Ascending aorta (tissue), 2 donors: ENCODE measurements around the gene CTRL. TPM values are rescaled to one million over a fixed set of nuclear protein-coding genes. Genes with fewer than 3 reads are reported as not detected.

Experiments
- DNase-seq, 2 donors: peaks; one replicate each; pipeline ENCODE4 v3.0.0-alpha.2; 2019; ENCODE audit warnings: low spot score in 2 of 2
- H3K27ac ChIP-seq, 2 donors: fragments of 200-600 bp; sonication (generic); one replicate each; pipeline ENCODE4 v1.5.1; 2016 to 2017; ENCODE audit warnings: mild to moderate bottlenecking in 1 of 2
- H3K27me3 ChIP-seq: fragments of 200-600 bp; sonication (generic); one replicate; pipeline ENCODE4 v1.5.1; 2017
- H3K36me3 ChIP-seq, 2 donors: fragments of 200-600 bp; sonication (generic); one replicate each; pipeline ENCODE4 v1.5.1; 2016
- H3K4me1 ChIP-seq, 2 donors: fragments of 200-600 bp; sonication (generic); one replicate each; pipeline ENCODE4 v1.5.1; 2016 to 2017; ENCODE audit warnings: mild to moderate bottlenecking in 1 of 2
- H3K4me3 ChIP-seq, 2 donors: fragments of 200-600 bp; sonication (generic); one replicate each; pipeline ENCODE4 v1.5.1; 2016 to 2017; ENCODE audit warnings: mild to moderate bottlenecking in 1 of 2
- H3K9me3 ChIP-seq, 2 donors: fragments of 200-600 bp; sonication (generic); one replicate each; pipeline ENCODE4 v1.5.1; 2016
- CTCF ChIP-seq, 3 experiments: fragments of 200-600 bp in 2 of 3; fragments of 450-650 bp in 1 of 3; sonication (generic) in 2 of 3; IDR thresholded peaks; one replicate each; pipeline ENCODE4 v1.5.1; 2016 to 2019; ENCODE audit warnings: antibody characterized with exemption in 3 of 3, mild to moderate bottlenecking in 1 of 3, moderate library complexity in 1 of 3
- intact Hi-C: fragments of 100-400 bp; cut with DNase I; formaldehyde crosslinking; loops from one replicate; pipeline ENCODE4 v1.15.1; 2023
- total RNA-seq: library from RNA; depleted of rRNA; stranded (reverse); fragments of >200 nt; gene quantifications from one replicate; pipeline ENCODE4 v1.1.0, GENCODE V29; 2016

The CTRL gene
- total RNA-seq, 1 donor from 2014 or later, result 0.43 TPM

GRCh38 chr16:67964477-67965131 is 32.9 kb upstream of the CTRL start:
- peaks cover 39% of the 10 kb centered on the region in 2 donors for H3K36me3 ChIP-seq
- TF ChIP-seq CTCF (IDR thresholded peaks at IDR 0.05), result no peak
- H3K27me3 ChIP-seq, result no peaks in the 10 kb centered on the region
- intact Hi-C loops, result loop anchor here (10.0 kb wide), 2 partner anchors 270 to 440 kb away; partner anchors contain the start of genes ESRP2 and RIPOR1
- H3K4me1 ChIP-seq, result peaks cover 11 to 54% of the 10 kb centered on the region in 2 donors
- H3K9me3 ChIP-seq, result no peaks in the 10 kb centered on the region
- peak overlapping the region; percentile 59 to 94 for H3K27ac ChIP-seq
- DNase-seq, result peak in 1 of 2 donors; percentile 60
- H3K4me3 ChIP-seq, result peak overlapping the region in 1 of 2 donors; percentile 31

DNA sequence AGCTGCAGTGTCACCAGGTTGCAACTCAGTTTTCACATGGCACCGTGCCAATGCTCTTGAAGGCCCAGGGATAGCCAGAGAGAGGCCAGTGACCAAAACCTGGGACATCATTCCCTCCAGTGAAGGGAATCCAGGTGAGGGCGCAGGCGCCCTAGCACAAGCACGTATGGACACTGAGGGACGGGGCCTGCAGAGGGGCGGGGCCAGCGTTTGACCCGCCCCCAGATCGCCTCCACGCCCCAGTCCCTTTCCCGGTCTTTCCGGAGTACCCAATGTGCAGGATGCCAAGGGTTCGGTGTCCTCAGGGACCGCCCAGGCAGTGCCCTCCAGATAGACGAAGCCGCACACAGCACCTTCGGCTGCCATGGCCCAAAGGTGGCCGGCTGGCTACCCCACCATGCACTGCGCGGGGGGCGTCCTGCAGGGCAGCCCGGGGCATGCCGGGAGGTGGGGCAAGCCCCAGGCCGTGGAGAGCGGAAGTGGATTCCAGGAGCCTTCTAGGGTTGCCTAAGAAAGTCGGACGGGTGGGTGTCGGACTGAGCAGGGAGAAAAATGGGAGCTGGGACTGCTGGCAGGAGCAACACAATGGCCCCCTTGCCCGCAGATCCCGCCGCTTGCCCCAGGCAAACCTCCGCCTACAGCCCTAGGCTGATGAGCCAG is 32.1 kb upstream of the CTRL start:
- H3K36me3 ChIP-seq, result peaks cover 47% of the 10 kb centered on the region in 2 donors
- no peaks in the 10 kb centered on the region for H3K27me3 ChIP-seq
- H3K4me1 ChIP-seq, result peaks cover 11 to 57% of the 10 kb centered on the region in 2 donors
- H3K9me3 ChIP-seq, result no peaks in the 10 kb centered on the region
- peak overlapping the region in 1 of 2 donors; percentile 31 for H3K4me3 ChIP-seq
- intact Hi-C loops, result loop anchor here (10.0 kb wide), 2 partner anchors 271 to 439 kb away; partner anchors contain the start of genes ESRP2 and RIPOR1
- DNase-seq, result no peak
- peak overlapping the region; percentile 59 to 94 for H3K27ac ChIP-seq
- TF ChIP-seq CTCF (IDR thresholded peaks at IDR 0.05), result no peak

DNA sequence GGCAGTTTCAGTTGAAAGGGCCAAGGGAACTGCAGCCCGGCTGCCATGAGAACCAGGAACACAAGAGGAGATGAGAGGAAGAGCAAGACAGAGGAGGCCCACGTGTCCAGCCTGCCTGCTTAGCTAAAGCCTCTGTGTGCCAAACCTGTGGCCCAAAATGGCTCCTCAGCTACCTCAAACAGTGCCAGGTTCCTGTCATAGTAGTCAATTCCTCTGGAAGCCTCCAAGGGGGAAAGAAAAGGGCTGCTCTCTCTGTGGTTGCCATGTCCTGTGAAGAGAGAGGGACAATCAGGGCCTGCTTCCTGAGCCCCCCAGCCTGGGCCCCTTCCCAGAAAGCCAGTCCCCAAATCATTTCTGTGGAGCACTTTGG is 31.6 kb upstream of the CTRL start:
- H3K27ac ChIP-seq, result peak overlapping the region; percentile 59 to 94
- TF ChIP-seq CTCF (IDR thresholded peaks at IDR 0.05), result no peak
- no peak for DNase-seq
- H3K36me3 ChIP-seq, result peaks cover 52% of the 10 kb centered on the region in 2 donors
- H3K9me3 ChIP-seq, result no peaks in the 10 kb centered on the region
- H3K4me1 ChIP-seq, result peaks cover 11 to 57% of the 10 kb centered on the region in 2 donors
- no peak overlapping the region for H3K4me3 ChIP-seq
- intact Hi-C loops, result loop anchor here (10.0 kb wide), 2 partner anchors 272 to 438 kb away; partner anchors contain the start of genes ESRP2 and RIPOR1
- no peaks in the 10 kb centered on the region for H3K27me3 ChIP-seq

DNA sequence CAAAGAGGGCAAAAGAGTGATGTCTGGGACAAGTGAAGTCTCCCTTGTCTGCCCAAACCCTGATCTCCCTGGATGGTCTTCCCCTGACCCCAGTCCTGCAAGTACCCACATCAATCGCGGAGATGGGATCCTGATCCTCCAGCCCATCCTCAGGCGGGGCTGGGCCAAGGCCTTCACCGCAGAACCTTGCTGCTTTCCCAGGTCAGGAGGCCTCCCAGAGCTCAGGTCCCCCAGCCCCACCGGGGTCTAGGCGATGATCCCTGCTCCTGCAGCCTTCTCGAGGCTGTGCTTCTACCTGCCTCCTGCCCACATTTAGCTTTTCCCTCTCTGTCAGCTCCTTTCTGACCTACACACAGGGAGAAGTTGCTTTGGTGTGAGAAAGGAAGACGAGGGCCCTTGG is 30.5 kb upstream of the CTRL start:
- intact Hi-C loops, result loop anchor here (10.0 kb wide), 2 partner anchors 273 to 437 kb away; partner anchors contain the start of genes ESRP2 and RIPOR1
- H3K36me3 ChIP-seq, result peaks cover 62 to 64% of the 10 kb centered on the region in 2 donors
- no peaks in the 10 kb centered on the region for H3K9me3 ChIP-seq
- no peaks in the 10 kb centered on the region for H3K27me3 ChIP-seq
- H3K27ac ChIP-seq, result peak overlapping the region; percentile 17 to 20
- H3K4me1 ChIP-seq, result peaks cover 11 to 53% of the 10 kb centered on the region in 2 donors
- DNase-seq, result no peak
- TF ChIP-seq CTCF (IDR thresholded peaks at IDR 0.05), result no peak
- no peak overlapping the region for H3K4me3 ChIP-seq

GRCh38 chr16:67961551-67961957 is 29.9 kb upstream of the CTRL start:
- no peak for DNase-seq
- Histone ChIP-seq H3K27me3 (no peaks in the 10 kb centered on the region), H3K4me3 (no peak overlapping the region), H3K4me1 (peaks cover 8 to 48% of the 10 kb centered on the region in 2 donors), H3K27ac (peak overlapping the region; percentile 17 to 20), H3K9me3 (no peaks in the 10 kb centered on the region), H3K36me3 (peaks cover 67 to 68% of the 10 kb centered on the region in 2 donors)
- intact Hi-C loops, result loop anchor here (10.0 kb wide), 2 partner anchors 273 to 437 kb away; partner anchors contain the start of genes ESRP2 and RIPOR1
- TF ChIP-seq CTCF (IDR thresholded peaks at IDR 0.05), result no peak
